Measurements from ENCODE around the gene DBNDD2.

DBNDD2 gene

DNA sequence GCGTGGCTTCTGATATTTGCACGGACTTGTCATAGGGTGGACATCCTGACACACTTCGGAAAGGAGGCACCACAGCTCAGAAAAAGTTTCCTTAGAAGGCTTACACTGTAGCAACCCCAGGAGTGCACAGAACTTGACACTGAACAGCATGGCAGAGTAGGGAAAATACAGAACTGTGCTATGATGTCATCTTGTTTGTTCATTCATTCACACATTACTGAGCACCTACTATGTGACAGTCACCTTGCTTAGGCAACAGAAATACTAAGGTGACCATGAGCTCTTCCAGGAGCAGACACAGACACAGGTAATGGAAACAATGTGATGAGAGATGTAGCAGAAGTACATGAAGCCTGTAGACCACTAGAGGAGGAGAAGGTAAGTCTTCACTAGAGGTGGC lies 5.4 kb downstream of the DBNDD2 start:
- no peak for DNase-seq (ENCODE audit: low read depth, low spot score)

DNA sequence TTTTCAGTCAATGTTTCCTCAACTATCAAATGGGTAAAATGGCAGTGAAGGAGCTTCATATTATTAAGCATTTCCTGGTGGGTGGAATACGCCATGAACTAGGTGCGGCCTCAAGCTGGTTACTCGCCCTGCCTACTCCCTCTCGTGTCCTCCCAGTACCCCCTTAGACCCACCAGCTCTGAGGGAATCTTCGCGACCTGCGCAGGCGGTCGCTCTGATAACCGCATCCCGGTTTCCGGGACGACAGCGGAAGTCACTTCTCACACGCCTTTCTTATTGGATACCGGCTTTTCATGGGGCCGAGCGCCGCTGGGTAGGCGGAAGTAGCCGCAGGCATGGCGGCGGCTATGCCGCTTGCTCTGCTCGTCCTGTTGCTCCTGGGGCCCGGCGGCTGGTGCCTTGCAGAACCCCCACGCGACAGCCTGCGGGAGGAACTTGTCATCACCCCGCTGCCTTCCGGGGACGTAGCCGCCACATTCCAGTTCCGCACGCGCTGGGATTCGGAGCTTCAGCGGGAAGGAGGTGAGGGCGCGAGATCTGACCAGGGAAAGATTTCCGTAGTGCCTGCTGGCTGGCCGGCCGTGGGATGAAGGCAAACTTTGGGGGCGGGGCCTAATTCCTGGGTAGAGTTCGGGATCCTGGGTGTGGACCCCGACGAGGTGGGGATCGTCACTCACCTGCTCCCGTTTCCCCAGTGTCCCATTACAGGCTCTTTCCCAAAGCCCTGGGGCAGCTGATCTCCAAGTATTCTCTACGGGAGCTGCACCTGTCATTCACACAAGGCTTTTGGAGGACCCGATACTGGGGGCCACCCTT lies 7.9 kb downstream of the DBNDD2 start, which contains the start of gene PIGT:
TSS of gene PIGT (plus strand) at position 320 of the 816 bp plus-strand sequence. CDS start at position 336, 16 bp downstream.
- no peak for DNase-seq (ENCODE audit: low read depth, low spot score)
- H3K27ac ChIP-seq = peak within 1 kb of the TSS; percentile 54

More for the DNA sequence above, 5.4 kb downstream of the DBNDD2 start:
- no peak overlapping the region for H3K27ac ChIP-seq

DNA sequence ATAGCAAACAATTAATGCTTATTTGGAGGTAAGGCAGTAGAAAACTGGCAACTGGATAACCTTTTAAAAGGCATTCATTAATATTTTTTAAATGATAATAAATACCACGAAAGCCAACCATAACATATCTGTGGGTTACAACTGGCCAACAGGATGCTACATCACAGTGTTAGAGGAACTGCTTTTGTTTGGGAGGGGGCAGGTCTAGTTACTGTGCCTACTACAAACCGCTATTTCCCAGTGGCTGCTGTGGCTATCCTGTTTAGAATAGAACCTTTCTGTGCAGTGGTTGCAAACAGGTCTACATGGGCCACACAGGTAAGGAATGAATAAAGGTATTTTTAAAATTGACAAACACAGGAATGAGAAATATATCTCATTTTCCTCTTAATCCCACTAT lies 8.8 kb downstream of the DBNDD2 start:
- H3K27ac ChIP-seq = no peak overlapping the region
- DNase-seq (ENCODE audit: low read depth, low spot score) = no peak

DNA sequence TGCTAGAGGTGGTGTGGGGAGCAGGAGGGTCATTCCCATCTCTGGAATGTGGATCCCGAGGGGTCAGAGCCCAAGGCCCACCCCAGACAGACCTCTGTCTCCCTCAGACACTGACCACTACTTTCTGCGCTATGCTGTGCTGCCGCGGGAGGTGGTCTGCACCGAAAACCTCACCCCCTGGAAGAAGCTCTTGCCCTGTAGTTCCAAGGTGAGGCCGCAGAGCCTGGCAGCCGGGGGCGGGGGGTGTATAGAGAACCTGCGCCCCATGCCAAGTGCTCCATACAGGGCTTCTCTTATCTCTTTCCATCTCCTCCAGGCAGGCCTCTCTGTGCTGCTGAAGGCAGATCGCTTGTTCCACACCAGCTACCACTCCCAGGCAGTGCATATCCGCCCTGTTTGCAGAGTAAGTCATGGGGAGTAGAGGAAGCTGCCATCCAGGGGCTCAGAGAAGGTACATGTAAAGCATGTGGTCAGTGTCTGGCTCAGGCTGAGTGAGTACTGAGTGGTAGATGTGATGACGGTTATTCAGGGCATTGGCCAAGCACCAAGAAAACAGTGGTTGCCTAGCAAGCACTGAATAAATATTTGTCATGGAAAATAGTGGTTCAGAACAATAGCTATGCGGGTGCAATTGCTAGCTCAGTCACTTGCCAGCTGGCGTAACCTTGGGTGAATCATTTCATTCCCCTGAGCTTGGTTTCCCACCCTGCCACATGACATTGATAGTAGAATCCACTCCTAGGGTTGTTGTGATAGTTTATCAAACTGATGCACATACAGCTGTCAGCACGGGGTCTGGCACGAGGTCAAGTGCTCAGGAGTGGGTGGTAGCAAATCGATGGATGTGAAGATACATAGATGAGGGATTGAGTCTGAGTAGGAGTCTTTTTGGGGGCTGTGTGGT lies 11.4 kb downstream of the DBNDD2 start:
- peak overlapping the region; percentile 77 for H3K27ac ChIP-seq
- peak; percentile 98 for DNase-seq (ENCODE audit: low read depth, low spot score)

DNA sequence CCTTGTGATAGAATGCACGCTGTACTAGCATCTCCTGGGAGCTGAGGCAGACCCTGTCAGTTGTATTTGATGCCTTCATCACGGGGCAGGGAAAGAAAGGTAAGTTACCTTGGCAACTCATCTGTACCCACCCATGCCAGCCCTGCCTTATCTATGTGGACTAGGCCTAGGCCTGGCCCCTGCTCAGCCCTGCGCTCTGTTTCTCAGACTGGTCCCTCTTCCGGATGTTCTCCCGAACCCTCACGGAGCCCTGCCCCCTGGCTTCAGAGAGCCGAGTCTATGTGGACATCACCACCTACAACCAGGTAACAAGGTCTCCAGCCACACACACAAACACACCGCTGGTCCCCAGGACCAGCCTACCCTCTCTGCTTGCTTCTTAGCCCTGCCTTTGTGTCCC lies 12.0 kb downstream of the DBNDD2 start:
- DNase-seq (ENCODE audit: low read depth, low spot score) = no peak
- H3K27ac ChIP-seq = peak overlapping the region; percentile 77

DNA sequence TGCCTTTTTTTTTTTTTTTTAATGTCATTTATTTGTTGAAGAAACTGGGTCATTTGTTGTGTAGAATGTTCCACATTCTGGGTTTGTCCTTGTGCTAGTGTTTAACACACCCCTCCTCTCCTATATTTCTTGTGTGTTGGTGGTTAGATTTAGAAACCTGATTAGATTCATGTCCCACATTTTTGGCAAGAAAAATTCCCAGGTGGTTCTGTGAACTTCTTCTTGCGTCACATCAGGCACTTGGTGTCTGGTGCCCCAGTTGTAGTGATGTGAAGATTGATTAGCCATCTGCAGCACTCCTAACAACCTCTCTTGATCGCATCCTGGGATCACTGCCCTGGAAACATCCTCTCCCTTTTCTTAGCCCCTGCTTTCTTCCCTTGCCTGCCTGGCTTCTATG lies 15.6 kb downstream of the DBNDD2 start:
- H3K27ac ChIP-seq = no peak overlapping the region
- DNase-seq (ENCODE audit: low read depth, low spot score) = no peak

DNA sequence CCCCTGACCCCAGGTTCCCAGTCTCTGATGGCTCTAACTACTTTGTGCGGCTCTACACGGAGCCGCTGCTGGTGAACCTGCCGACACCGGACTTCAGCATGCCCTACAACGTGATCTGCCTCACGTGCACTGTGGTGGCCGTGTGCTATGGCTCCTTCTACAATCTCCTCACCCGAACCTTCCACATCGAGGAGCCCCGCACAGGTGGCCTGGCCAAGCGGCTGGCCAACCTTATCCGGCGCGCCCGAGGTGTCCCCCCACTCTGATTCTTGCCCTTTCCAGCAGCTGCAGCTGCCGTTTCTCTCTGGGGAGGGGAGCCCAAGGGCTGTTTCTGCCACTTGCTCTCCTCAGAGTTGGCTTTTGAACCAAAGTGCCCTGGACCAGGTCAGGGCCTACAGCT lies 17.5 kb downstream of the DBNDD2 start:
- no peak for DNase-seq (ENCODE audit: low read depth, low spot score)

DNA sequence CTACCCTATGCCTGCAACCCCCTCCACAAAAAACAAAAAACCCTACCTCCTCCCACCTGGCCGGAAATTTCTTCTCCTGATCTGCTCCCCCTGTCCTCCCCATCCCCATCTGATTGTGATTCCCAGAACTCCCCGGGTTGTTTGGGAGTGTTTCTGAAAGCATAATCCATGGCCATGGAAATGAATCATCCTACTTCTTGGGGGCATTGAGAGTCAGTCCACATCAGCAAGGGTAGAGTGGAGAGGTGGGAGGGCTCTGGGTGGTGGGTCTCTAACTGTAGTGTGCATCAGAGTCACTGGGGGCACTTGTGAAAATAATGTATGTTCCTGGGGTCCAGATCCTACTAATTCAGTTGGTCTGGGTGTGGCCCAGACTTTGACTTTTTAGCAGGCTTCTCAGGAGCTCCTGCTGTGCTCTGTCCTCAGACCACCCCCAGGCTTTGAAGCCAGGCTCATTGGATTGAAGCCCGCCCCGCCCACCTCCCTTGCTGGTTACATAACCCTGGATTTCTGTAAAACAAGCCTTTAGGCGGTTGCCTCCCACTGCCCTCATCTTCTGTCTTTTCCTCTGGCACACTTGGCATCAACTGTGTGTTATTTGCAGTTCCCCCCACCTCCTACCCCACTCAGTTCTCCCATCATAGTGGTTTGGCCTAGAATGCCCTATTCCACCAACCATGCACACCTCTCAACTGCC lies 18.4 kb downstream of the DBNDD2 start:
- H3K27ac ChIP-seq = no peak overlapping the region
- DNase-seq (ENCODE audit: low read depth, low spot score) = no peak

More for the DNA sequence above, 17.5 kb downstream of the DBNDD2 start:
- no peak overlapping the region for H3K27ac ChIP-seq

DNA sequence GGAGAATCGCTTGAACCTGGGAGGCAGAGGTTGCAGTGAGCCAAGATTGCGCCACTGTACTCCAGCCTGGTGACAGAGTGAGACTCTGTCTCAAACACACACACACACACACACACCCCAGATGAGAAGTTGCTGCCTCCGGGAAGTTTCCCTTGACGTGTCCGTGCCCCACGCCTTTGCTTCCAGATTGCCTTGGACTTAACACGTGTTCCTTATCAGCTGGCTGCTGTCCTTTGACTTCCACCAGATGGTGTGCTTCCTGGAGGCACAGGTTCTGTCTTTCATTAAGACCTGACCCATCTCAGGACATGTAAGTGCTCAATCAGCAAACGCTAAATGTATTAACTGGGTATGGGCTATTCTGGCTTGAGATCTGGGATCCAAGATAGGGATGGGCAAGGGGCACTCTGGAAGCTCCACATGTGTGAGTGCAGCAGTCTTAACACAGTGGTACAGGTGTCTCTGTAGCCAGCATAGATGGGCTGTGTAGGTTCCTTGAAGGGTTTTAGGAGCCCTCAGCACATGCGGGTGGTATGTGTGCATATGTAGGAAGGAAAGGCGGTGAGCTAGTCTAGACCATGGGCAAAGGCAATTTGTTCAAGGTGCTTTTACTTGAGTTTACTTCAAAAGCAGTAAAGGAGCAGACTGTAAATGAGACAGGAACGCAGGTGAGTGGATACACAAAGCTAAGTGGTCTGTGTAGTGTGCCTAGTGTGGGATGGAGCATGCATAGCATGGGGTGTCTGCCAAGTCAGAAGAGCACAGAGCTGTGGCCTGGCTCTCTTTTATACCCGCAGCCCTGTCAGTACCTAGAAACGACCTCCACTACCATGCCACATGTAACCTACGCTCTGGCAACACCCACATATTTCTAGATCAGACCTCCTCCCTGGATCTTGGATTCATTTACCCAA lies 19.4 kb downstream of the DBNDD2 start:
- DNase-seq (ENCODE audit: low read depth, low spot score) = no peak

DNA sequence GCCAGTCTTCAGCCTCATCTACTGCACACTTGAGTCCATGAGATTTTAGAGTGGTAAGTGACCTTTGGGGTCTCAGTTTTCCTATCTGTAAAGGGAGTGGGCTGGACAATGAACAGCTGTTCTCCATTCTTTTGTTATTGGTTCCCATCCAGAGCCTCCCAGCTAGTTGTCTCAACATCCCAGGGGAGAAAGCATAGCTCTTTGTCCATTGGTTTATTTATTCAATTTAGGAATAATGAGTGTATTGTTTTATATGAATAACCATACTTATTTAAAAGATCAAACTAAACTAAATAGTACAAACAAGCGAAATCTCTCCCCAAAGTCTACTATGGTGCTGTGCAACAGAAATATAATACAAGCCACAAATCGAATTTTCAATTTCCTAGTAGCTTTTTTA lies 21.5 kb downstream of the DBNDD2 start:
- H3K27ac ChIP-seq = no peak overlapping the region
- DNase-seq (ENCODE audit: low read depth, low spot score) = no peak

More for the DNA sequence above, 19.4 kb downstream of the DBNDD2 start:
- no peak overlapping the region for H3K27ac ChIP-seq

DNA sequence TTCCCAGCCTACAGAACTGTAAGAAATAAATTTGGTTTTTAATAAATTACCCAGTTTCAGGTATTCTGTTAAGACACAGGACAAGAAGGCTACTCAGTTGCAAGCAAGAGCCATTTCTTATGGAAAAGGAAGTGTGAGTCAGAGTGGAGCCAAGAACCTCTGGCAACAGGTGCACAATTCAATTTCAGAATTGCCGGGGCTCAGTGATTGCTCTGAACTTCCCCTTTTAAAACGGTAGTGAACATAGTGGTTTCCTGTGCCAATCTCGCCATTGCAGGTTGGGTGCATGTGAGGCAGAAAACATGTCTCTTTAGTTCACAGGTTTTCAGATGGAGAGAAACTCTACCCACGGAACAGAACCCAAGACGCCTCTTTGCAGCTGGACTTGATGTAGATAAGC lies 24.2 kb downstream of the DBNDD2 start:
- H3K27ac ChIP-seq = no peak overlapping the region
- no peak for DNase-seq (ENCODE audit: low read depth, low spot score)

DNA sequence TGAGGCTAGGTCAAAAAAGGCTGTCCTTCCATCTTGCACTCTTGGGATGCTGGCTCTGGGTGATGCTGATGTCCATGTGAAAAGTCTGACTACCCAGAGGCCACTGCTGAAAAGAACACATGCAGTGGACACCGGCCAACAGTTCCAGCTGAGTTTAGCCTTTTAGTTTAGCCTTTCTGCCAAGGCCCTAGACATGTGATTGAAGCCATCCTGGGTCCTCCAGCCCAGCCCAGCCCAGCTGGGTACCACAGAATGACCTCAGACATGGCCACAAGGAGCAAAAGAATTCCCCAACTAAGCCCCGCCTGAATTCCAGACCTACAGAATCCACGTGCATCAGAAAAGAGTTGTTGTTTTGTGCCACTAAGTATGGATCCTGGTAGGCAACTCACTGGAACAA lies 25.2 kb downstream of the DBNDD2 start:
- DNase-seq (ENCODE audit: low read depth, low spot score) = no peak
- no peak overlapping the region for H3K27ac ChIP-seq

DNA sequence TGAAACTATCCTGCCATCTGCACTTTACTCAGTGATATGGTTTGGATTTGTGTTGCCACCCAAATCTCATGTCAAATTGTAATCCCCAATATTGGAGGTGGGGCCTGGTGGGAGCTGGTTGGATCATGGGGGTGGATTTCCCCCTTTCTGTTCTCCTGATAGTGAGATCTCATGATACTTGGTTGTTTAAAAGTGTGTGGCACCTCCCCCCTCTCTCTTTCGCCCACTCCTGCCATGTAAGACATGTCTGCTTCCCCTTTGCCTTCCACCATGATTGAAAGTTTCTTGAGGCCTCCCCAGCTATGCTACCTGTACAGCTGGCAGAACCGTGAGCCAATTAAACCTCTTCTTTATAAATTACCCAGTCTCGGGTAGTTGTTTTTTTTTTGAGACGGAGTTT lies 25.9 kb downstream of the DBNDD2 start:
- DNase-seq (ENCODE audit: low read depth, low spot score) = no peak
- no peak overlapping the region for H3K27ac ChIP-seq

DNA sequence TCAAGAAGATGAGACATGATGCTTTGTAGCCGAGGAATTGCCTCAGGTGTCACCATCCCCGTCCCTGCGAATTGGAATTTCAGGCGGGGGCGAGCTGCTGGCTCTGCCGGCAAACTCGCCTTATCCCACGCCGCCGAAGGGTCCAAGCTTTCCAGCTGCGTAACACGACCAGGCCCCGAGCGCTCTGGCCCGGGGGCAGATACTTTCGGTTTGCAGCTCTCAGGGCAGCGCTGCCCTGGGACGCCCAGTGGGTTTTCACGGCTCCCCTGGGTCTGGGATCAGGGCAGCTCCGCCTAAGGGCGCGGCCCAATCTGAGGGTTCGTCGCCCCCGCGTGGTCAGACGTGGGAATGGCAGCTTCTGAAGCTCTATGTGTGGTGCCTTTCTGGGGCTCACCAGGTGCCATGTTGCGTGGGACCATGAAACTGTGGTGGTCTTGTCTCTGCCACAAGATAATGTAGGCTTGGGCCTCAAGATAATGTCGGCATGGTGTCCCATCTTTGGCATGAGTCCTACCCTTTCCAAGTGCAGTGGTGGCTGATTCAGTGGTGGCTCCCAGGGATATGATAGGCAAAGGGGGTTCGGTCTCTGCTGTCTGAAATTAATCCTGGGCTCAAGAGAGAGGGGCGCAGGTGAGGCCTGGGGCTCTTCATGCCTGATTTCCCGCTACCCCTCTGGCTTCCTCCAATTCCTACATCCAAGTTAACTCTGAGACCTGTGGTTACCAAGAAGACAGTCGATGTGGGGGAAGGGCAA lies 28.8 kb downstream of the DBNDD2 start:
- no peak overlapping the region for H3K27ac ChIP-seq
- no peak for DNase-seq (ENCODE audit: low read depth, low spot score)

DNA sequence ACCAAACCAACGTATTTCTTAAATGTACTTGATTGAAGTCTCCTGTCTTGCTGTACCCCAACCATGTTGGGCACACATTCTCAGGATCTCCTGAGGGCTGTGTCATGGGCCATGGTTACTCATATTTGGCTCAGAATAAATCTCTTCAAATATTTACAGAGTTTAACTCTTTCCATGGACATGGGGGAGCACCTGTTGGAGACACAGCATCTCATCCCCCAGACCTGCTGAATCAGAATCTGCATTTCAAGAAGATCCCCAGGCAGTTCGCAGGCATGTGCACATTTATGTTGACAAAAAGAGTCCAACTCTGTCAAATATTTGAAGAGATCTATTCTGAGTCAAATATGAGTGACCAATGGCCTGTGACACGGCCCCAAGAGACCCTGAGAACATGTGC lies 32.3 kb downstream of the DBNDD2 start:
- H3K27ac ChIP-seq = no peak overlapping the region
- no peak for DNase-seq (ENCODE audit: low read depth, low spot score)

DNA sequence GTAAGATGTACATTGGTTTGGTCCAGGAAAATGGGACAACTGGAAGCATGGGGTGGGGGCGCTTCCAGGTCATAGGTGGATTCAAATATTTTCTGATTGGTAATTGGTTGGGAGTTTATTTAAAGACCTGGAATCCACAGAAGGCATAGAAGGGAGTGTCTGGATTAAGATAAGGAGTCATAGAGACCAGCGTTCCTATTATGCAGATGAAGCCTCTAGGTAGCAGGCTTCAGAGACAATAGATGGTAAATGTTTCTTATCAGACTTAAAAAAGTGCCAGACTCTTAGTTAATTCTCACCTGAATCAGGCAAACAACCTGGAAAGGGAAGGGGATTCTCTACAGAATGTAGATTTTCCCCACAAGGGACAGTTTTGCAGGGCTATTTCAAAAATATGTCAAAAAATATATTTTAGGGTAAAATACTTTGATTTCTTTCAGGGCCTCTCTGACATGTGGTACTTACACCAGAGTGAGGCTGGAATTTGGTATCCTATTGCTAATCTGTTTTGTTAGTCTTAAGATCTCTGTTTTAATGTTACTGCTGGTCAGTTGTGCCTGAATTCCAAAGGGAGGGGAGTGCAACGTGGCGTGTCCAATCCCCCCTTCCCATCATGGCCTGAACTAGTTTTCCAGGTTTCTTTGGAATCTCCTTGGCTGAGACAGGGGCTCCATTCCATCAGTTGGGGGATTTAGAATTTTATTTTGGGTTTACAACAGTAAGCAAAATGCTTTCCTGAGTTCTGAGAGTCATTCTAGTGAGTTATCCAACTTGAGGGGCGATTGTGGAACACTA lies 33.0 kb downstream of the DBNDD2 start:
- no peak for DNase-seq (ENCODE audit: low read depth, low spot score)
- H3K27ac ChIP-seq = no peak overlapping the region

DNA sequence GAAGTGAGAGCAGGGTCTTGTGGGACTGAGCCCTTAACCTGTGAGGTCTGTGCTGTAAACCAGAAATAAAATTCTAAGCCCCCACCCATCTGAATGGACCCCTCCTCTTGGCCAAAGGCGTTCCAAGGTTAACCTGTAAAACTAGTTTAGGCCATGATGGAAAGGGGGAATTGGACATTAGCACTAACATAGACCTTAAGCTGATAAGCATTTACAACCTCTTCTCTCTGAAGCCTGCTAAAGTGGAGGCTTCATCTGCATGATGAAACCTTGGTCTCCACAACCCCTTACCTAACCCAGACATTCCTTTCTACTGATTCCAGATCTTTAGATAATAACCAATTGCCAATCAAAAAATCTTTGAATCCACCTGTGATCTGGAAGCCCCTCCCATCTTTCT lies 33.7 kb downstream of the DBNDD2 start:
- no peak for DNase-seq (ENCODE audit: low read depth, low spot score)
- H3K27ac ChIP-seq = no peak overlapping the region

DNA sequence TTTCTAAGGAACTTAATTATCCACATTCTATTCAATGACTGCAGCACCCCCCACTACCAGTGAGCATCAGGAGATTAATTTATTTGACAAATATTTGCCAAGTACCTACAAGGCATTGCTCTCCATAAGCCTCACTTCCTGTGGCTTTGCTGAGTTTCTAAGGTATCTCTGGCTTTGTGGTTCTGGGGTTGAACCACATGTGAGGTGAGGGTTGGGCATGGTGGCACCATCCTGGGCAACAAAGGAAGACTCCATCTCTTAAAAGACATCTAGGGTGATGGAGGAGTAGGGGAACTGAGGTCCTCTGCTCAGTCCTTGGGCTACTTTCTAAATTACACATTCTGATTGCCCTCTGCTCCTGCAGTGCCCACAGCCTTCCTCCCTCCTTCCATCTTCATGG lies 36.0 kb downstream of the DBNDD2 start:
- H3K27ac ChIP-seq = no peak overlapping the region
- DNase-seq (ENCODE audit: low read depth, low spot score) = no peak
